Measurements from ENCODE around the gene EML4. TPM values are rescaled to one million over a fixed set of nuclear protein-coding genes. Genes with fewer than 3 reads are reported as not detected.

Gene EML4
- total RNA-seq, 2 experiments from 2014 or later: 37.1 to 43.2 TPM

DNA sequence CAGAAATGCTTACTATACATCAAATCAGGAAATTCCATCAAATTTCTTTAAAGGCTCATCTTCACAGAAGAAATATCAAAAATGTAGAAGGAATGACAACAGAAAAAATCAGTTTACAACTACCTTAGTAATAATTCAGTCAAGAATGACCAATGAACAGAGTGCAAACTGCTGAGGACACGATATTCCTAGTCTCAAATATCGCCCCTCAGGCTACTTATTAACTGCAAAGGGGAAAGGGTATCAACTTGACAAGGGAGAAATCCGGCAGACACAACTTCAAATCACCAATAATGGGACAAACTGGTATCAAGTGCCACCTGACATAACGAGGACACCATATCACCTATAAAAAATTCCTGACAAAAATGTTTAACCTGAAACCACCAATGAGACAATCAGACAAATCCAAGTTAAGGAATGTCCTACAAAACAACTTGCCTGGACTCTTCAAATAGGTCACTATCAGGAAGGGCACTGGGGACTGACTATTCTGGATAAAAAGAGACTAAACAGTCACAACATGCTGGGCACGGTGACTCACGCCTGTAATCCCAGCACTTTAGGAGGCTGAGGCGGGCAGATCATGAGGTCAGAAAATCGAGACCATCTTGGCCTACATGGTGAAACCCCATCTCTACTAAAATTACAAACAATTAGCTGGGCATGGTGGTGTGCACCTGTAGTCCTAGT, 179.1 kb downstream of the EML4 start:
- no peak for DNase-seq (ENCODE audit: low spot score)
- Histone ChIP-seq H3K4me2 (ENCODE audit: low read length) (no peak overlapping the region), H3K9me3 (ENCODE audit: low read length) (no peaks in the 10 kb centered on the region), H3K9me2 (ENCODE audit: insufficient read depth, low read length) (no peaks in the 10 kb centered on the region), H3K4me3 (ENCODE audit: low read depth, low read length, poor library complexity, severe bottlenecking) (no peak overlapping the region), H4K20me1 (ENCODE audit: insufficient read depth, low read length) (no peaks in the 10 kb centered on the region), H3K79me2 (ENCODE audit: insufficient read depth, low read depth, low read length) (peaks cover 7% of the 10 kb centered on the region; the same call in 1 of the 2 replicates), H3K27ac (ENCODE audit: low read depth, low read length, poor library complexity, severe bottlenecking) (no peak overlapping the region), H3K36me3 (ENCODE audit: insufficient read depth, low read length) (peaks cover 96% of the 10 kb centered on the region), H2AFZ (ENCODE audit: low read length) (no peak overlapping the region), H3K4me1 (ENCODE audit: insufficient read depth, low read length, poor library complexity, severe bottlenecking) (no peaks in the 10 kb centered on the region)
- intact Hi-C loops (cut with micrococcal nuclease; ENCODE audit: unreplicated experiment): no loop called here
- ChIA-PET CTCF (ENCODE audit: unreplicated experiment) (no interaction called here), POLR2A (no interaction called here)
- TF ChIP-seq, protein P1, sequence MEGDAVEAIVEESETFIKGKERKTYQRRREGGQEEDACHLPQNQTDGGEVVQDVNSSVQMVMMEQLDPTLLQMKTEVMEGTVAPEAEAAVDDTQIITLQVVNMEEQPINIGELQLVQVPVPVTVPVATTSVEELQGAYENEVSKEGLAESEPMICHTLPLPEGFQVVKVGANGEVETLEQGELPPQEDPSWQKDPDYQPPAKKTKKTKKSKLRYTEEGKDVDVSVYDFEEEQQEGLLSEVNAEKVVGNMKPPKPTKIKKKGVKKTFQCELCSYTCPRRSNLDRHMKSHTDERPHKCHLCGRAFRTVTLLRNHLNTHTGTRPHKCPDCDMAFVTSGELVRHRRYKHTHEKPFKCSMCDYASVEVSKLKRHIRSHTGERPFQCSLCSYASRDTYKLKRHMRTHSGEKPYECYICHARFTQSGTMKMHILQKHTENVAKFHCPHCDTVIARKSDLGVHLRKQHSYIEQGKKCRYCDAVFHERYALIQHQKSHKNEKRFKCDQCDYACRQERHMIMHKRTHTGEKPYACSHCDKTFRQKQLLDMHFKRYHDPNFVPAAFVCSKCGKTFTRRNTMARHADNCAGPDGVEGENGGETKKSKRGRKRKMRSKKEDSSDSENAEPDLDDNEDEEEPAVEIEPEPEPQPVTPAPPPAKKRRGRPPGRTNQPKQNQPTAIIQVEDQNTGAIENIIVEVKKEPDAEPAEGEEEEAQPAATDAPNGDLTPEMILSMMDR (conservative IDR thresholded peaks at IDR 0.05; ENCODE audit: low read length): no peak
- BruUV-seq (replicated peaks): no TSS peak

DNA sequence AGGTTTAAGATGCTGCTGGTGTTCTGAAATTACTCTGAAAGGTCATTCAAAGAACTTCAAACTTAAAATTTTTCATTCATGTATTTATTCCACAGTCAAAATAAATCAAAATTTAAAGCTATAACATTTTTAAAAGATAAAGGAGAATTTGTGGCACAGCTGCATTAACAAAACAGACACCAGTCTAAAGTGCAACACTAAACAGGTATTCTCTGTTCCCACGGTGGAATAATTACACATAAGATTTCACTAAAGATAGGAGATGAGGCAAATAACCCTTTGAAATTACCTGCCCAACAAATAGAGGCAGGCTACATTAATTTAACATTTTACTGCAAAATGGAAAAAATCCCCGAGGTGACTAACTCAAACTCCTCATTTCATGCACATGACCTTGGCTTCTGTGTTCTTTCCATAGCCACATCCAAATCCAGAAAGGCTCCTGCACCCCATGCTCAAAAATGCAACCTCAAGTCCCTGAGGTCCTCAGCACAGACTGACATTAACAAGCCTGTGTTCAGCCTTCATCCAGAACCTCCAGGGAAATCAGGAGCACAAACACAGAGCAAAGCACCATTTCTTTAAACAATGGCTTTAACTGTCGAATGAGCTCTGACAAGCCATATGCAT, 181.4 kb downstream of the EML4 start:
- peaks cover 79% of the 10 kb centered on the region for H3K36me3 ChIP-seq (ENCODE audit: insufficient read depth, low read length)
- no peak overlapping the region for H3K4me3 ChIP-seq (ENCODE audit: low read depth, low read length, poor library complexity, severe bottlenecking)
- no peak for DNase-seq (ENCODE audit: low spot score)
- no peaks in the 10 kb centered on the region for H3K4me1 ChIP-seq (ENCODE audit: insufficient read depth, low read length, poor library complexity, severe bottlenecking)
- TF ChIP-seq, protein P1 (conservative IDR thresholded peaks at IDR 0.05; ENCODE audit: low read length): no peak
- TF ChIP-seq EZH2phosphoT487 (IDR thresholded peaks at IDR 0.05; ENCODE audit: borderline replicate concordance, low read depth, low read length): no peak
- peaks cover 30% of the 10 kb centered on the region for H3K79me2 ChIP-seq (ENCODE audit: insufficient read depth, low read depth, low read length)
- H3K27ac ChIP-seq (ENCODE audit: low read depth, low read length, poor library complexity, severe bottlenecking): no peak overlapping the region
- ChIA-PET CTCF (ENCODE audit: unreplicated experiment) (no interaction called here), POLR2A (no interaction called here)
- intact Hi-C loops (cut with micrococcal nuclease; ENCODE audit: unreplicated experiment): no loop called here
- no peaks in the 10 kb centered on the region for H3K9me2 ChIP-seq (ENCODE audit: insufficient read depth, low read length)
- no peak overlapping the region for H3K4me2 ChIP-seq (ENCODE audit: low read length)
- BruUV-seq (replicated peaks): TSS peak; percentile 56
- peaks cover 3% of the 10 kb centered on the region; the same call in 1 of the 2 replicates for H4K20me1 ChIP-seq (ENCODE audit: insufficient read depth, low read length)
- no peaks in the 10 kb centered on the region for H3K9me3 ChIP-seq (ENCODE audit: low read length)
- H2AFZ ChIP-seq (ENCODE audit: low read length): no peak overlapping the region

DNA sequence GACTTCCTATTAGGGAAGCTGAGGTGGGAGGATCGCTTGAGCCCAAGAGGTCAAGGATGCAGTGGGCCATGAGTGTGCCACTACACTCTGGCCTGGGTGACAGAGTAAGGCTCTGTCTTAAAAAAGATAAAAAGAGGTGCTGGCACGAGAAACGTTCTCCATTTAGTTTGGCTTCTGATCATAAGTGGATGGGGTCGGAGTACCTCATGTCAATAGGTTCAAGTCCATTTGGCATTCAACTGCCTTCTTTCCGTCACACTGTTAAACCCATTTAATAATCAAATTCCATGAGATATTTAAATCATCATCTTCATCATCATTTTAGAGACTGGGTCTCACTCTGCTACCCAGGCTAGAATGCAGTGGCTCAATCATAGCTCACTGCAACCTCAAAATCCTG, 182.7 kb downstream of the EML4 start:
- ChIA-PET POLR2A (interaction anchor here (0.5 kb wide), 1 partner anchor 145 kb away, joined by 3 read pairs; no protein-coding TSS in a partner anchor), CTCF (ENCODE audit: unreplicated experiment) (no interaction called here)
- no peak overlapping the region for H3K4me2 ChIP-seq (ENCODE audit: low read length)
- no peak overlapping the region for H2AFZ ChIP-seq (ENCODE audit: low read length)
- no TSS peak for BruUV-seq (replicated peaks)
- no peak overlapping the region for H3K4me3 ChIP-seq (ENCODE audit: low read depth, low read length, poor library complexity, severe bottlenecking)
- H3K27ac ChIP-seq (ENCODE audit: low read depth, low read length, poor library complexity, severe bottlenecking): no peak overlapping the region
- TF ChIP-seq, protein P1 (conservative IDR thresholded peaks at IDR 0.05; ENCODE audit: low read length): no peak
- TF ChIP-seq EZH2phosphoT487 (IDR thresholded peaks at IDR 0.05; ENCODE audit: borderline replicate concordance, low read depth, low read length): no peak
- no peaks in the 10 kb centered on the region for H3K4me1 ChIP-seq (ENCODE audit: insufficient read depth, low read length, poor library complexity, severe bottlenecking)
- H3K36me3 ChIP-seq (ENCODE audit: insufficient read depth, low read length): peaks cover 77% of the 10 kb centered on the region
- DNase-seq (ENCODE audit: low spot score): no peak
- peaks cover 3% of the 10 kb centered on the region; the same call in 1 of the 2 replicates for H4K20me1 ChIP-seq (ENCODE audit: insufficient read depth, low read length)
- H3K79me2 ChIP-seq (ENCODE audit: insufficient read depth, low read depth, low read length): peaks cover 43% of the 10 kb centered on the region
- H3K9me3 ChIP-seq (ENCODE audit: low read length): no peaks in the 10 kb centered on the region
- intact Hi-C loops (cut with micrococcal nuclease; ENCODE audit: unreplicated experiment): no loop called here
- no peaks in the 10 kb centered on the region for H3K9me2 ChIP-seq (ENCODE audit: insufficient read depth, low read length)
